Measurements from ENCODE around the gene ZNF516. TPM values are rescaled to one million over a fixed set of nuclear protein-coding genes. Genes with fewer than 3 reads are reported as not detected.

ZNF516 gene
- total RNA-seq, 1 donor from 2014 or later: 26.1 TPM

GRCh38 chr18:76429262-76430126 is 65.5 kb downstream of the ZNF516 start:
- Mint-ChIP-seq H3K4me1 (ENCODE audit: low read depth) (peaks cover 16% of the 10 kb centered on the region), H3K4me3 (ENCODE audit: unreplicated experiment) (no peak overlapping the region), H3K27me3 (ENCODE audit: low read depth) (no peaks in the 10 kb centered on the region), H3K36me3 (ENCODE audit: low read depth) (peaks cover 13% of the 10 kb centered on the region), H3K9me3 (ENCODE audit: low read depth) (no peaks in the 10 kb centered on the region), H3K27ac (ENCODE audit: unreplicated experiment) (no peak overlapping the region)
- TF ChIP-seq CTCF (IDR thresholded peaks at IDR 0.05): no peak
- DNase-seq (ENCODE audit: low spot score): no peak

GRCh38 chr18:76428396-76429261 is 66.4 kb downstream of the ZNF516 start:
- DNase-seq (ENCODE audit: low spot score): no peak
- Mint-ChIP-seq H3K4me3 (ENCODE audit: unreplicated experiment) (no peak overlapping the region), H3K9me3 (ENCODE audit: low read depth) (no peaks in the 10 kb centered on the region), H3K27ac (ENCODE audit: unreplicated experiment) (no peak overlapping the region), H3K27me3 (ENCODE audit: low read depth) (no peaks in the 10 kb centered on the region), H3K4me1 (ENCODE audit: low read depth) (peaks cover 16% of the 10 kb centered on the region), H3K36me3 (ENCODE audit: low read depth) (peaks cover 11% of the 10 kb centered on the region)
- TF ChIP-seq CTCF (IDR thresholded peaks at IDR 0.05): no peak

GRCh38 chr18:76426737-76427305 is 68.2 kb downstream of the ZNF516 start:
- H3K9me3 Mint-ChIP-seq (ENCODE audit: low read depth): no peaks in the 10 kb centered on the region
- TF ChIP-seq CTCF (IDR thresholded peaks at IDR 0.05): peak; percentile 77
- no peak overlapping the region for H3K27ac Mint-ChIP-seq (ENCODE audit: unreplicated experiment)
- peaks cover 18% of the 10 kb centered on the region for H3K4me1 Mint-ChIP-seq (ENCODE audit: low read depth)
- no peak overlapping the region for H3K4me3 Mint-ChIP-seq (ENCODE audit: unreplicated experiment)
- peaks cover 3% of the 10 kb centered on the region for H3K36me3 Mint-ChIP-seq (ENCODE audit: low read depth)
- DNase-seq (ENCODE audit: low spot score): no peak
- no peaks in the 10 kb centered on the region for H3K27me3 Mint-ChIP-seq (ENCODE audit: low read depth)

GRCh38 chr18:76425146-76426131 is 69.6 kb downstream of the ZNF516 start:
- no peak overlapping the region for H3K4me3 Mint-ChIP-seq (ENCODE audit: unreplicated experiment)
- no peak for TF ChIP-seq CTCF (IDR thresholded peaks at IDR 0.05)
- no peak for DNase-seq (ENCODE audit: low spot score)
- peaks cover 22% of the 10 kb centered on the region for H3K4me1 Mint-ChIP-seq (ENCODE audit: low read depth)
- H3K36me3 Mint-ChIP-seq (ENCODE audit: low read depth): no peaks in the 10 kb centered on the region
- no peaks in the 10 kb centered on the region for H3K9me3 Mint-ChIP-seq (ENCODE audit: low read depth)
- H3K27ac Mint-ChIP-seq (ENCODE audit: unreplicated experiment): no peak overlapping the region
- H3K27me3 Mint-ChIP-seq (ENCODE audit: low read depth): no peaks in the 10 kb centered on the region

Measured in chondrocyte (in vitro differentiated cells).